ENCODE measurements around the gene OSBPL9.

GRCh38 chr1:51705035-51705434, 88.1 kb downstream of the OSBPL9 start:
- TF ChIP-seq, protein P1, sequence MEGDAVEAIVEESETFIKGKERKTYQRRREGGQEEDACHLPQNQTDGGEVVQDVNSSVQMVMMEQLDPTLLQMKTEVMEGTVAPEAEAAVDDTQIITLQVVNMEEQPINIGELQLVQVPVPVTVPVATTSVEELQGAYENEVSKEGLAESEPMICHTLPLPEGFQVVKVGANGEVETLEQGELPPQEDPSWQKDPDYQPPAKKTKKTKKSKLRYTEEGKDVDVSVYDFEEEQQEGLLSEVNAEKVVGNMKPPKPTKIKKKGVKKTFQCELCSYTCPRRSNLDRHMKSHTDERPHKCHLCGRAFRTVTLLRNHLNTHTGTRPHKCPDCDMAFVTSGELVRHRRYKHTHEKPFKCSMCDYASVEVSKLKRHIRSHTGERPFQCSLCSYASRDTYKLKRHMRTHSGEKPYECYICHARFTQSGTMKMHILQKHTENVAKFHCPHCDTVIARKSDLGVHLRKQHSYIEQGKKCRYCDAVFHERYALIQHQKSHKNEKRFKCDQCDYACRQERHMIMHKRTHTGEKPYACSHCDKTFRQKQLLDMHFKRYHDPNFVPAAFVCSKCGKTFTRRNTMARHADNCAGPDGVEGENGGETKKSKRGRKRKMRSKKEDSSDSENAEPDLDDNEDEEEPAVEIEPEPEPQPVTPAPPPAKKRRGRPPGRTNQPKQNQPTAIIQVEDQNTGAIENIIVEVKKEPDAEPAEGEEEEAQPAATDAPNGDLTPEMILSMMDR (conservative IDR thresholded peaks at IDR 0.05; ENCODE audit: low read length): no peak
- TF ChIP-seq EZH2phosphoT487 (IDR thresholded peaks at IDR 0.05; ENCODE audit: borderline replicate concordance, low read depth, low read length): no peak

Measured in OCI-LY7 (cell line).